Psoas muscle (tissue), 8 donors: ENCODE measurements around the gene SLC22A23. TPM values are rescaled to one million over a fixed set of nuclear protein-coding genes. Genes with fewer than 3 reads are reported as not detected.

Experiments used
- ATAC-seq, 4 donors: fragments of 200-7000 bp; cut with Tn5 transposase; one replicate each; pipeline ENCODE4 v1.9.1; 2020; ENCODE audit warnings: moderate library complexity in 3 of 4, mild to moderate bottlenecking in 2 of 4
- DNase-seq, 2 donors: peaks; one replicate each; pipeline ENCODE4 v3.0.0-alpha.2; 2020
- H3K27ac ChIP-seq: fragments of 200-600 bp; one replicate; pipeline ENCODE4 v1.8.0; 2022
- H3K27me3 ChIP-seq, 3 donors: fragments of 200-600 bp in 1 of 3; one replicate each; pipeline versions ENCODE4 v1.6.1 to v1.8.0; 2013 to 2022; ENCODE audit warnings: low read length in 2 of 3, mild to moderate bottlenecking in 2 of 3, moderate library complexity in 1 of 3; ENCODE audit not compliant: insufficient read depth in 3 of 3
- H3K36me3 ChIP-seq, 2 donors: fragments of 200-600 bp in 1 of 2; one replicate each; pipeline versions ENCODE4 v1.6.1 to v1.8.0; 2013 to 2022; ENCODE audit warnings: low read depth in 1 of 2, mild to moderate bottlenecking in 1 of 2, moderate library complexity in 1 of 2; ENCODE audit not compliant: insufficient read depth in 1 of 2
- H3K4me1 ChIP-seq: fragments of 200-600 bp; one replicate; pipeline ENCODE4 v1.8.0; 2022
- H3K4me3 ChIP-seq: fragments of 200-600 bp; one replicate; pipeline ENCODE4 v1.8.0; 2022; ENCODE audit warnings: mild to moderate bottlenecking
- H3K9me3 ChIP-seq: fragments of 200-600 bp; one replicate; pipeline ENCODE4 v1.8.0; 2022
- WGBS, 3 donors: extraction: QIAGEN DNeasy Blood & Tissue Kit; methylation state at CpG; one replicate each; pipeline versions ENCODE4 v1.1.6 to v1.1.7; 2013; 5-methylcytosine and 5-hydroxymethylcytosine counted together
- intact Hi-C, 2 donors: fragments of 100-400 bp; cut with DNase I; formaldehyde crosslinking; loops; one replicate each; pipeline versions ENCODE4 v1.11.0 to v1.14.2; 2022
- polyA plus RNA-seq, 3 donors: library from polyadenylated mRNA; stranded (reverse); fragments of 200-250 nt; gene quantifications; one replicate each; pipeline ENCODE4 v1.2.3, GENCODE V29; 2013
- total RNA-seq, 4 donors: library from RNA; stranded (reverse); fragmentation: NEBNext Ultra II Directional in 2 of 4; extraction: Animal tissue kit (Norgen Biotek cat#: 25700) in 2 of 4; gene quantifications; one replicate each; pipeline versions ENCODE4 v1.2.1 to v1.2.4, GENCODE V29; 2021 to 2023
- TF ChIP-seq, protein P1 (sequence below): fragments of 200-600 bp; IDR thresholded peaks from one replicate; pipeline ENCODE4 v1.8.0; 2022; ENCODE audit warnings: antibody characterized with exemption
- donor health status: healthy with polysubstance abuse.
- donor health status: DM: no; HTN: no; CAD: no; lungs with moderate emphysema.
- donor health status: Bipolar disorder and iron deficiency.
- donor health status: healthy.
- donor health status: DM: yes; HTN: yes; CAD: no.
- donor health status: DM: no; HTN: no; CAD: no.
- donor health status: DM: no; HTN: no; CAD: no.
- donor health status: DM: yes; HTN: yes; CAD: no.

SLC22A23 gene
- total and polyA plus RNA-seq, 7 donors: 4.6 to 13.7 (median 8.7) TPM

DNA sequence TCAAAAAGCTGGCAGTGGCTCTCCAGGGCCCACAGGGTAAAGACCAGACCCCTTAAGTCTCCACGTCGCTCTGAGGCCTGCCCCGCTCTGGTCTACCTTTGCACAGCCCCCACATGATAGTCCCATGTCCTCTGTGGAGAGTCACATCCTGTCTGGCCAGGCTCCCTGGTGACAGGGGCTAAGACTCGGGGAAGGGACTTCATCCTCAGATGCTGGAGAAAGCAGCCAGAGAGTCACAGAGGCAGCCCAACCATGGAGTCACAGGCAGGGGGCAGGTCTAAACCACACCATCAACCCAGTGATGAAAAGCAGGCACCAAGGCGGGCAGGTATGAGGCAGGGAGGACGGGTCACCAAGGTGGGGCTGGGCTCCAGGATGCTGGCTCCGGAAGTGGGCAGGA is 62.2 kb downstream of the SLC22A23 start:
- no peak for DNase-seq
- H3K9me3 ChIP-seq: no peaks in the 10 kb centered on the region
- intact Hi-C loops: no loop called here
- no peak overlapping the region for H3K27ac ChIP-seq
- 90 to 94% (median 93%) methylated on average over 7 of the region's 7 CpGs for WGBS, 3 donors
- H3K4me1 ChIP-seq: no peaks in the 10 kb centered on the region
- no peaks in the 10 kb centered on the region for H3K36me3 ChIP-seq
- no peaks in the 10 kb centered on the region for H3K27me3 ChIP-seq
- TF ChIP-seq, protein P1, sequence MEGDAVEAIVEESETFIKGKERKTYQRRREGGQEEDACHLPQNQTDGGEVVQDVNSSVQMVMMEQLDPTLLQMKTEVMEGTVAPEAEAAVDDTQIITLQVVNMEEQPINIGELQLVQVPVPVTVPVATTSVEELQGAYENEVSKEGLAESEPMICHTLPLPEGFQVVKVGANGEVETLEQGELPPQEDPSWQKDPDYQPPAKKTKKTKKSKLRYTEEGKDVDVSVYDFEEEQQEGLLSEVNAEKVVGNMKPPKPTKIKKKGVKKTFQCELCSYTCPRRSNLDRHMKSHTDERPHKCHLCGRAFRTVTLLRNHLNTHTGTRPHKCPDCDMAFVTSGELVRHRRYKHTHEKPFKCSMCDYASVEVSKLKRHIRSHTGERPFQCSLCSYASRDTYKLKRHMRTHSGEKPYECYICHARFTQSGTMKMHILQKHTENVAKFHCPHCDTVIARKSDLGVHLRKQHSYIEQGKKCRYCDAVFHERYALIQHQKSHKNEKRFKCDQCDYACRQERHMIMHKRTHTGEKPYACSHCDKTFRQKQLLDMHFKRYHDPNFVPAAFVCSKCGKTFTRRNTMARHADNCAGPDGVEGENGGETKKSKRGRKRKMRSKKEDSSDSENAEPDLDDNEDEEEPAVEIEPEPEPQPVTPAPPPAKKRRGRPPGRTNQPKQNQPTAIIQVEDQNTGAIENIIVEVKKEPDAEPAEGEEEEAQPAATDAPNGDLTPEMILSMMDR: no peak
- no peak overlapping the region for H3K4me3 ChIP-seq
- no peak for ATAC-seq

DNA sequence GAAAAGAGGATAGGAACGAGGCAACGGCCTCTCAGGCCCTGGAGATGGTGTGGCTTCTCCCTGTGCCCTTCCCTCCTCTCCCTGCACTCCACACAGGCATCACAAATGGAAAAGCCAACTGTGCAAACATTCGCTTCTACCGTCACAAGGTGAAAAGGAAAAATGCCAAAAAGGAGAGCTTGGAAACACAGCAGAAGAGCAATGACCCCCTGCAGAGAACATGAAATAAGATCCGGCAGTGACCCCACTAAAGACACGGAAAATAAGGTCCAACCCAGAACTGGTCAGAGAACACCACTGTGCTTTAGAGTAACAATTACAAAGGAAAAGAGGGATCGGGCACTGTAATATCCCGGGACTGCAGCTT is 63.0 kb downstream of the SLC22A23 start:
- H3K27ac ChIP-seq: no peak overlapping the region
- no peak overlapping the region for H3K4me3 ChIP-seq
- H3K36me3 ChIP-seq: no peaks in the 10 kb centered on the region
- H3K27me3 ChIP-seq: no peaks in the 10 kb centered on the region
- no peaks in the 10 kb centered on the region for H3K9me3 ChIP-seq
- 72 to 92% (median 82%) methylated on average over 8 of the region's 8 CpGs for WGBS, 3 donors
- DNase-seq: no peak
- intact Hi-C loops: no loop called here
- no peak for ATAC-seq
- TF ChIP-seq, protein P1: no peak
- no peaks in the 10 kb centered on the region for H3K4me1 ChIP-seq

DNA sequence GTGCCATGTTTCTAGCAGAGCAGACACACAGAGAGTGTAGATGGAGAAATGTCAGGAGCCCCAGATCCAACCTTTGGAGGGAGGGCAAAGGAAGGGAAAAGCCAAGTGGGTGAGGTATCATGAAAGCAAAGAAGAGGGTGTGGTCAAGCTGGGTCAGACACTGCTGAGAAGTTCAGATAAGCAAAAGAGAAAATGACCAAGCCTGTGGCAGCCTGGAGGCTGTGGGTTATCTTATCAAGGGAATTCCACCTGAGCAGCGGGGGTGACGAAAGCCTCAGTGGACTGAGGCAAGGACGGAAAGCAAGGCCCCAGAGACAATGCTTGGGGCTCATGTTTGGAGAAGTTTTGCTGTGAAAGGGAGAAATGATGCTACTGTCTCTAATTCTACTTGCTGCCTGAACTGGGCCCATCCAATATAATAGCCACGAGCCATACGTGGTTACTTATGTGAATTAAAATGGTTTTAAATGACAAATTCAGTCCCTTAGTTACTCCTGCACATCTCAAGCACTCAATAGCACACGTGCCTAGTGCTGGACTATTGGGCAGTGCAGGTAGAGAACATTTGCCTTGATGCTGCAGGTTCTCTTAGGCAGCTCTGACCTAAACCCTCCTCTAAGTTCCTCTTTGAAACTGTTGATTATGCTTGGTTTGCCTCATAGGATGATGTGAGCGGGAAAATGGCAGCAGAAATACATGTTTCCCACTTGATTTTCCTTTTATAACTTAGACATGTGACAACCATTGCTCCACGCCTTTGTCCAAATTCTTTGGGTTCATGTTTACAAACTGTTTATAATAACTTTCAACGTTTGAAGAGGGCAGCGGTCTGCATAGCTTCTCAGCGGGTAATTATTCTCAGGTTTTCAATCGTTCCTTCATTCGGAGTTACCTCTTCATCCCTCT is 63.7 kb downstream of the SLC22A23 start:
- H3K27me3 ChIP-seq: no peaks in the 10 kb centered on the region
- TF ChIP-seq, protein P1: no peak
- H3K4me3 ChIP-seq: no peak overlapping the region
- DNase-seq (no peak), ATAC-seq (no peak)
- H3K4me1 ChIP-seq: no peaks in the 10 kb centered on the region
- intact Hi-C loops: no loop called here
- H3K36me3 ChIP-seq: no peaks in the 10 kb centered on the region
- no peaks in the 10 kb centered on the region for H3K9me3 ChIP-seq
- WGBS, 3 donors: 90 to 93% (median 92%) methylated on average over 13 of the region's 13 CpGs
- no peak overlapping the region for H3K27ac ChIP-seq

DNA sequence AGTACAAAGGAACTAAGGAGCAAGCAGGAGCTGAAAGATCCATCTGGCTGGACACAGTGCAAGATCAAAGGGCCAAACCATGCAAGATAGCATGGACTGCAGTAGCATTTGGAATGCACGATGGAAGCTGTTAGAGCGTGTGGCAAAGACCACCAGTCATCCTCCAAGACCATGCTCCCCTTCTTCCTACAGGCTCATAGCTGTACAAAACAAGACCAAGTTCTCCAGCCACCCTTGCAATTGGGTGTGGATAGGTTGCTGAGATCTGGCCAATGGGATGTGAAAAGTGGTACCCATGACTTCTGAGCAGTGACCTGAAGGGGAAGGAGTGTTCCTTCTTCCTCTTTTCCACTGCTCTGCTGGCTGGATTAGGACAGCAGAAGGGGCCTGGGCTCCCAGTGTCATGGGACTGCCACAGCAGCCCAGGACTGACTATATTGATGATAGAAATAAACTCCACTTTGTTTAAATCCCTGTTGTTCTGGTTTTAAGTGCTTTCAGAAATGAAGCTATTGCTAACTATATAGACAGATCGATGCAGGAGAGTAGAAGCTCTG is 64.9 kb downstream of the SLC22A23 start:
- ATAC-seq: no peak
- Histone ChIP-seq H3K27ac (no peak overlapping the region), H3K4me1 (no peaks in the 10 kb centered on the region), H3K9me3 (no peaks in the 10 kb centered on the region), H3K36me3 (no peaks in the 10 kb centered on the region), H3K27me3 (no peaks in the 10 kb centered on the region), H3K4me3 (no peak overlapping the region)
- 94 to 98% (median 98%) methylated on average over 3 of the region's 3 CpGs for WGBS, 3 donors
- TF ChIP-seq, protein P1: no peak
- DNase-seq: no peak
- intact Hi-C loops: no loop called here
